PFSK-1 (cell line): ENCODE measurements around the gene TUBB1.

ENCODE experiments used
- FOXP2 ChIP-seq: optimal IDR thresholded peaks from 2 replicates; pipeline ENCODE3; 2011; ENCODE audit warnings: borderline replicate concordance, control low read depth, inconsistent platforms; ENCODE audit not compliant: insufficient read depth; ENCODE audit errors: extremely low read length, extremely low read depth
- POLR2AphosphoS5 ChIP-seq: IDR thresholded peaks from 2 replicates; pipeline ENCODE4 v1.6.1; 2012; ENCODE audit warnings: low read depth, mild to moderate bottlenecking, control low read depth, low read length, moderate library complexity
- SIN3A ChIP-seq: IDR thresholded peaks from 2 replicates; pipeline ENCODE4 v1.6.1; 2012; ENCODE audit warnings: mild to moderate bottlenecking, low read length, moderate library complexity, borderline replicate concordance; ENCODE audit not compliant: insufficient read depth
- TAF1 ChIP-seq: IDR thresholded peaks from 2 replicates; pipeline ENCODE4 v1.6.1; 2012; ENCODE audit warnings: low read length, control low read depth, borderline replicate concordance; ENCODE audit not compliant: insufficient read depth
- TF ChIP-seq, protein P1 (sequence below), 2 experiments: IDR thresholded peaks; 2 replicates each; pipeline versions ENCODE4 v1.6.1 to v1.8.0; 2011 to 2012; ENCODE audit warnings: low read depth in 2 of 2, low read length in 2 of 2, control low read depth in 1 of 2, inconsistent platforms in 1 of 2, mild to moderate bottlenecking in 1 of 2, moderate library complexity in 1 of 2; ENCODE audit not compliant: insufficient read depth in 1 of 2

TUBB1 gene

GRCh38 chr20:58973866-58974265 is 45.4 kb upstream of the TUBB1 start:
- TF ChIP-seq SIN3A (no peak), TAF1 (no peak), POLR2AphosphoS5 (no peak), FOXP2 (no peak)
- TF ChIP-seq, protein P1, sequence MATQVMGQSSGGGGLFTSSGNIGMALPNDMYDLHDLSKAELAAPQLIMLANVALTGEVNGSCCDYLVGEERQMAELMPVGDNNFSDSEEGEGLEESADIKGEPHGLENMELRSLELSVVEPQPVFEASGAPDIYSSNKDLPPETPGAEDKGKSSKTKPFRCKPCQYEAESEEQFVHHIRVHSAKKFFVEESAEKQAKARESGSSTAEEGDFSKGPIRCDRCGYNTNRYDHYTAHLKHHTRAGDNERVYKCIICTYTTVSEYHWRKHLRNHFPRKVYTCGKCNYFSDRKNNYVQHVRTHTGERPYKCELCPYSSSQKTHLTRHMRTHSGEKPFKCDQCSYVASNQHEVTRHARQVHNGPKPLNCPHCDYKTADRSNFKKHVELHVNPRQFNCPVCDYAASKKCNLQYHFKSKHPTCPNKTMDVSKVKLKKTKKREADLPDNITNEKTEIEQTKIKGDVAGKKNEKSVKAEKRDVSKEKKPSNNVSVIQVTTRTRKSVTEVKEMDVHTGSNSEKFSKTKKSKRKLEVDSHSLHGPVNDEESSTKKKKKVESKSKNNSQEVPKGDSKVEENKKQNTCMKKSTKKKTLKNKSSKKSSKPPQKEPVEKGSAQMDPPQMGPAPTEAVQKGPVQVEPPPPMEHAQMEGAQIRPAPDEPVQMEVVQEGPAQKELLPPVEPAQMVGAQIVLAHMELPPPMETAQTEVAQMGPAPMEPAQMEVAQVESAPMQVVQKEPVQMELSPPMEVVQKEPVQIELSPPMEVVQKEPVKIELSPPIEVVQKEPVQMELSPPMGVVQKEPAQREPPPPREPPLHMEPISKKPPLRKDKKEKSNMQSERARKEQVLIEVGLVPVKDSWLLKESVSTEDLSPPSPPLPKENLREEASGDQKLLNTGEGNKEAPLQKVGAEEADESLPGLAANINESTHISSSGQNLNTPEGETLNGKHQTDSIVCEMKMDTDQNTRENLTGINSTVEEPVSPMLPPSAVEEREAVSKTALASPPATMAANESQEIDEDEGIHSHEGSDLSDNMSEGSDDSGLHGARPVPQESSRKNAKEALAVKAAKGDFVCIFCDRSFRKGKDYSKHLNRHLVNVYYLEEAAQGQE (IDR thresholded peaks at IDR 0.05; ENCODE audit: insufficient read depth in 1 of 2, low read depth in 2 of 2, low read length in 2 of 2) = no peak

- TF ChIP-seq POLR2AphosphoS5 (no peak), SIN3A (no peak), FOXP2 (no peak), TAF1 (no peak)
- TF ChIP-seq, protein P1 (IDR thresholded peaks at IDR 0.05; ENCODE audit: insufficient read depth in 1 of 2, low read depth in 2 of 2, low read length in 2 of 2) = no peak
Measured at GRCh38 chr20:58975353-58975752, 43.9 kb upstream of the TUBB1 start.

- no peak for TF ChIP-seq SIN3A
- TF ChIP-seq POLR2AphosphoS5 = no peak
- no peak for TF ChIP-seq TAF1
- TF ChIP-seq, protein P1 (IDR thresholded peaks at IDR 0.05; ENCODE audit: insufficient read depth in 1 of 2, low read depth in 2 of 2, low read length in 2 of 2) = no peak
- no peak for TF ChIP-seq FOXP2
Measured at GRCh38 chr20:58976061-58976730, 43.0 kb upstream of the TUBB1 start.

- no peak for TF ChIP-seq FOXP2
- TF ChIP-seq POLR2AphosphoS5 = no peak
- TF ChIP-seq, protein P1 (IDR thresholded peaks at IDR 0.05; ENCODE audit: insufficient read depth in 1 of 2, low read depth in 2 of 2, low read length in 2 of 2) = no peak
- no peak for TF ChIP-seq TAF1
- no peak for TF ChIP-seq SIN3A
Measured at GRCh38 chr20:58978351-58979190, 40.7 kb upstream of the TUBB1 start.
